HG02623 (cell line): ENCODE results near the gene WNK3.
"Not testable (repeated sequence)": the region's sequence is repeated elsewhere in the genome, so short reads cannot be mapped to it uniquely, and the experiment has no call there.

Experiments
- ATAC-seq: cut with Tn5 transposase; IDR thresholded peaks from one replicate; pipeline ENCODE4 v1.9.1; 2021; ENCODE audit warnings: moderate library complexity; ENCODE audit not compliant: unreplicated experiment

Gene WNK3

DNA sequence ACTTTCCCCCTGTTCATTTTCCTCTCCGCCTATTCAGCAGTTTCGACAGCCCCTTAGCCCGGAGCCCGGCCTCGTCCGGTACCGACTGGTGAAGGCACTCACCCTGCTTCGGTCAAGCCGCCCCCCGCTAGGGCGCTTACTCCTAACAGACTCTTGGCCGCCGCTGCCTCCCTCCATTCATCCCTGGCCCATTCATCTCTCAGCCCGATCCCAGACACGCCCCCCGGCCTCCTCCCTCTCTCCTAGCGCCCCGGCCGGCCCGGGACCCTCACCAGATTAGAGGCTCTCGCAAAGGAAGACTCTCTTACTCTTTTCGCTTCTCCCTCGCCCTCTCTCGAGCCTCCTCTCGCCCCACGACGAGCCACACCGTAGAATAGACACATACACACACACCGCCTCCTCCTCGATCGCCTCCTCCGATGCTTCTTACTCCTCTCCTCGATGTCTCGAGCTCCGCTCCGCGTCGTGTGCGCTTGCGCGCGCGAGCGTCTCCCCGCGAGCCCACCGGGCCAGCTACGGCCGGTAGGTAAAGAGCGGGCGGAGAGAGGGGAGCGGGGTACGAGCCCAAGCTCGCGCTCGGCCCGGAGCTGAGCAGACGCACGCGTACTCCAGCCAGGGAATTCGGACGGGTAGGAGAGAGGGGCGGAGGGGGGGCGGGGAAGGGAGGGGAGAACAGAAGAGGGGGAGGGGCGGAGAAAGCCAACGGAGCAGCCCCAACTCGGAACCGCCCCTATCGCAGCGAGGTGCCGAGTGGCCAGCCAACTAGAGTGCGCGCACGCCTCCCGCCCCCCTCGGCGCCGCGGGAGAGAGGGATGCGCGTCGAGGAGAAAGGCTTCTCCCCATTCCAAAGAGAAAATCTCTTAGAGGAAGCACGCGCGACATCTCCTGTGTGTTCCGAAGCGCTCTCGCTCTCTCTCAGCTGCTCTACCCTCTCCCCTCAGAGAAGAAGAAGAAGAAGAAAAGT, at the start of gene WNK3:
TSS of gene WNK3 (minus strand) at position 633 of the 964 bp plus-strand sequence.
- no peak for ATAC-seq

- ATAC-seq, result no peak
Observed at GRCh38 chrX:54407266-54407665, 49.4 kb upstream of the WNK3 start.

- no peak for ATAC-seq
Observed at GRCh38 chrX:54397113-54397512, 39.3 kb upstream of the WNK3 start.

DNA sequence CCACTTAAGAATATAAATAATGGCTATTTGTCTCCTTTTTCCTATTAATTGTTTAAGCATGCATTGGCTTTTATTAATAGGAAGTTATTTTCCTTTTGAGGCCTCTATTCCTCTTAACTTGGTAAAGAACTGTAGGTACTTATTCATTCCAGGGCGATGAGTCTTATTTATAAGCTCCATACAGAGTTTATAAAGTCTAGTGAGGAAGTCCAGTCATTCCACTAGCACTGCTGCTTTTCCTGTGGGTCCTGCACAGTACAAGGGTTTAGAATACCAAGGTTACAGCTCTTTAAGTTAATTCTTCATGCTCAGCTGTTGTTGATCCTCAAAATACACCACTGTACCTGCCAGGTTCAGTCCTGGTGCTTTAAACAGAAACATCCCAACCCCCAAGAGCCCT, 28.5 kb upstream of the WNK3 start:
- no peak for ATAC-seq

GRCh38 chrX:54384661-54385060, 26.8 kb upstream of the WNK3 start:
- ATAC-seq, result not testable (repeated sequence)

- ATAC-seq, result no peak
Observed at GRCh38 chrX:54359408-54359807, 1.6 kb upstream of the WNK3 start.

GRCh38 chrX:54358424-54359211, 772 bp upstream of the WNK3 start:
- ATAC-seq, result peak; percentile 55

DNA sequence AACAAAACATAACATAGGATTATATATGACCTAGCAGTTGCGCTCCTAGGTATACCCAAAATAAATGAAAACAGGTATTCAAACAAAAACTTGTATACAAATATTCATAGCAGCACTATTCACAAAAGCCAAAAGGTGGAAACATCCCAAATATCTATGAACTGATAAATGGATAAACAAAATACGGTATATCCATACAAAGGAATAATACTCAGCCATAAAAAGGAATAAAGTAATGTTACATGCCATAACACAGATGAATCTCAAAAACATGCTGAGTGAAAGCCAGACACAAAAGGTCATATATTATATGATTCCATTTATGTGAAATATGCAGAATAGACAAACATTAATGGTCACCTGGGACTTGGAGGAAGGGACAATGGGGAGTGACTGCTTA, 5.2 kb downstream of the WNK3 start:
- ATAC-seq, result no peak

GRCh38 chrX:54337383-54337782, 20.5 kb downstream of the WNK3 start:
- ATAC-seq, result not testable (repeated sequence)

- ATAC-seq, result no peak
Observed at GRCh38 chrX:54325077-54325476, 32.8 kb downstream of the WNK3 start.

GRCh38 chrX:54320067-54320466, 37.8 kb downstream of the WNK3 start:
- ATAC-seq, result no peak

- no peak for ATAC-seq
Observed at GRCh38 chrX:54306379-54306778, 51.5 kb downstream of the WNK3 start.

GRCh38 chrX:54301516-54301915, 56.3 kb downstream of the WNK3 start:
- ATAC-seq, result no peak

GRCh38 chrX:54294306-54294705, 63.5 kb downstream of the WNK3 start:
- ATAC-seq, result no peak

- ATAC-seq, result no peak
Observed at GRCh38 chrX:54292755-54293154, 65.1 kb downstream of the WNK3 start.

- ATAC-seq, result no peak
Observed at GRCh38 chrX:54291758-54292157, 66.1 kb downstream of the WNK3 start.

DNA sequence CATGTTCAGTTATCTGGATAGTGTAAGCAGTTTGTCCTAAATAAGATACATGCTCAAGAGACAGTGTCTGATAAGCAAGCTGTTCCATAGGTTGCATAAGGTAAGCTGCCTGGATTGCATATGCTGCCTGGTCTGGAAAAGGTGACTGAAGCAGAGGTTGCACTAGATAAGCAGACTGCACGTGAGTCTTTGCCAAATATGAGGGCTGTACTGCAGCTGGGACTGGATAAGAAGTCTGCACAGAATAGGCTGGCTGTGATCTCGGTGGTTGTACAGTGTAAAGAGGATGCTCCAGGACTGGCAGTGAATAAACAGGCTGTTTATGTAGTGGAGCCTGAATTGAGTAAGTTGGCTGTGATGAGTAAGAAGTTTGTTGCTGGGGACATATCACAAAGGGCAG, 68.9 kb downstream of the WNK3 start:
- ATAC-seq, result no peak

GRCh38 chrX:54288277-54288676, 69.6 kb downstream of the WNK3 start:
- ATAC-seq, result no peak

GRCh38 chrX:54281676-54282075, 76.2 kb downstream of the WNK3 start:
- no peak for ATAC-seq

- ATAC-seq, result no peak
Observed at GRCh38 chrX:54280466-54280865, 77.4 kb downstream of the WNK3 start.

GRCh38 chrX:54271664-54272063, 86.2 kb downstream of the WNK3 start:
- ATAC-seq, result no peak

- ATAC-seq, result no peak
Observed at GRCh38 chrX:54248309-54248708, 109.5 kb downstream of the WNK3 start.
